Suprapubic skin (tissue), 4 donors: ENCODE data around the gene ZC3HAV1. TPM values are rescaled to one million over a fixed set of nuclear protein-coding genes. Genes with fewer than 3 reads are reported as not detected.
"Not testable (repeated sequence)": the region's sequence is repeated elsewhere in the genome, so short reads cannot be mapped to it uniquely, and the experiment has no call there.

ENCODE experiments used
- DNase-seq, 2 donors: peaks; one replicate each; pipeline ENCODE4 v3.0.0-alpha.2; 2019; ENCODE audit warnings: low spot score in 2 of 2
- H3K27ac ChIP-seq: fragments of 200-600 bp; sonication (generic); one replicate; pipeline ENCODE4 v1.5.1; 2019
- H3K27me3 ChIP-seq: fragments of 200-600 bp; sonication (generic); one replicate; pipeline ENCODE4 v1.5.1; 2019
- H3K36me3 ChIP-seq: fragments of 200-600 bp; sonication (generic); one replicate; pipeline ENCODE4 v1.5.1; 2019
- H3K4me1 ChIP-seq: fragments of 200-600 bp; sonication (generic); one replicate; pipeline ENCODE4 v1.5.1; 2019
- H3K4me3 ChIP-seq: fragments of 200-600 bp; sonication (generic); one replicate; pipeline ENCODE4 v1.5.1; 2019; ENCODE audit warnings: mild to moderate bottlenecking
- H3K9me3 ChIP-seq: fragments of 200-600 bp; sonication (generic); one replicate; pipeline ENCODE4 v1.5.1; 2019
- EP300 ChIP-seq: sonication (generic); formaldehyde crosslinking; IDR thresholded peaks from one replicate; pipeline ENCODE4 v1.6.1; 2017; ENCODE audit warnings: antibody characterized with exemption
- POLR2A ChIP-seq, 2 donors: fragments of 450-650 bp; IDR thresholded peaks; one replicate each; pipeline ENCODE4 v1.6.1; 2017; ENCODE audit warnings: antibody characterized with exemption in 2 of 2, mild to moderate bottlenecking in 2 of 2, moderate library complexity in 2 of 2
- POLR2AphosphoS5 ChIP-seq, 3 donors: sonication (generic); formaldehyde crosslinking; IDR thresholded peaks; one replicate each; pipeline ENCODE4 v1.6.1; 2017; ENCODE audit warnings: antibody characterized with exemption in 3 of 3
- WGBS: methylation state at CpG from one replicate; pipeline ENCODE4 v1.1.5; 2018; 5-methylcytosine and 5-hydroxymethylcytosine counted together
- total RNA-seq, 4 donors: library from RNA; depleted of rRNA; stranded (reverse); fragments of >200 nt; gene quantifications; one replicate each; pipeline ENCODE4 v1.1.0, GENCODE V29; 2016
- TF ChIP-seq, protein P1 (sequence below), 2 donors: fragments of 200-600 bp in 1 of 2; fragments of 450-650 bp in 1 of 2; sonication (generic) in 1 of 2; IDR thresholded peaks; one replicate each; pipeline ENCODE4 v1.5.1; 2016 to 2019; ENCODE audit warnings: antibody characterized with exemption in 2 of 2, mild to moderate bottlenecking in 1 of 2, moderate library complexity in 1 of 2

Gene ZC3HAV1
- total RNA-seq, 4 donors from 2014 or later = 27.0 to 34.4 (median 29.8) TPM

DNA sequence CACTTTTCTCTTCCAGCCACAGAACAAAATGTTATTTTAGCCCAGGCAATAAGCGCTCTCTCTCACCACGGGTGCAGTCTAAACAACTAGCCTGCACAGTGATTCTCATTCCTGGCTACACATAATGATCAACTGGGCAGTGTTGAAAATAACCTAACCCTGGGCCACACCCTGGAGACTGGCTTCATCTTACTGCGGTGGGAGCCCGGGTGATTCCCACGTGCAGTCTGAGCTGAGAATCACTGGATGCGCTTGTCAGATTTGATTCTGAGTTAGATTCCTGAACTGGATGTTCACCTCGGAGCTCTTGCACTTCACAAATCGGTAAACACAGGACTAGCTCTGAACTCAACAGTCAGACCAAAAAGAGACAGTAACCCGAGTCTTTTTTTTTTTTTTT is 14.9 kb downstream of the ZC3HAV1 start:
- DNase-seq = no peak
- TF ChIP-seq POLR2A (IDR thresholded peaks at IDR 0.05) = no peak
- TF ChIP-seq, protein P1, sequence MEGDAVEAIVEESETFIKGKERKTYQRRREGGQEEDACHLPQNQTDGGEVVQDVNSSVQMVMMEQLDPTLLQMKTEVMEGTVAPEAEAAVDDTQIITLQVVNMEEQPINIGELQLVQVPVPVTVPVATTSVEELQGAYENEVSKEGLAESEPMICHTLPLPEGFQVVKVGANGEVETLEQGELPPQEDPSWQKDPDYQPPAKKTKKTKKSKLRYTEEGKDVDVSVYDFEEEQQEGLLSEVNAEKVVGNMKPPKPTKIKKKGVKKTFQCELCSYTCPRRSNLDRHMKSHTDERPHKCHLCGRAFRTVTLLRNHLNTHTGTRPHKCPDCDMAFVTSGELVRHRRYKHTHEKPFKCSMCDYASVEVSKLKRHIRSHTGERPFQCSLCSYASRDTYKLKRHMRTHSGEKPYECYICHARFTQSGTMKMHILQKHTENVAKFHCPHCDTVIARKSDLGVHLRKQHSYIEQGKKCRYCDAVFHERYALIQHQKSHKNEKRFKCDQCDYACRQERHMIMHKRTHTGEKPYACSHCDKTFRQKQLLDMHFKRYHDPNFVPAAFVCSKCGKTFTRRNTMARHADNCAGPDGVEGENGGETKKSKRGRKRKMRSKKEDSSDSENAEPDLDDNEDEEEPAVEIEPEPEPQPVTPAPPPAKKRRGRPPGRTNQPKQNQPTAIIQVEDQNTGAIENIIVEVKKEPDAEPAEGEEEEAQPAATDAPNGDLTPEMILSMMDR (IDR thresholded peaks at IDR 0.05) = no peak
- Histone ChIP-seq H3K4me1 (peaks cover 20% of the 10 kb centered on the region), H3K36me3 (peaks cover under 1% of the 10 kb centered on the region), H3K4me3 (no peak overlapping the region), H3K9me3 (no peaks in the 10 kb centered on the region), H3K27ac (peak overlapping the region; percentile 18), H3K27me3 (no peaks in the 10 kb centered on the region)
- 56% methylated on average over 9 of the region's 9 CpGs for WGBS

GRCh38 chr7:139094030-139094429 is 15.5 kb downstream of the ZC3HAV1 start:
- Histone ChIP-seq H3K27ac (no peak overlapping the region), H3K4me3 (no peak overlapping the region), H3K9me3 (no peaks in the 10 kb centered on the region), H3K4me1 (peaks cover 15% of the 10 kb centered on the region), H3K36me3 (peaks cover 6% of the 10 kb centered on the region), H3K27me3 (no peaks in the 10 kb centered on the region)
- TF ChIP-seq POLR2A (IDR thresholded peaks at IDR 0.05) = no peak
- TF ChIP-seq EP300 = no peak
- TF ChIP-seq, protein P1 (IDR thresholded peaks at IDR 0.05) = no peak
- no peak for TF ChIP-seq POLR2AphosphoS5 (IDR thresholded peaks at IDR 0.05)
- no peak for DNase-seq
- 80% methylated on average over 3 of the region's 3 CpGs for WGBS

DNA sequence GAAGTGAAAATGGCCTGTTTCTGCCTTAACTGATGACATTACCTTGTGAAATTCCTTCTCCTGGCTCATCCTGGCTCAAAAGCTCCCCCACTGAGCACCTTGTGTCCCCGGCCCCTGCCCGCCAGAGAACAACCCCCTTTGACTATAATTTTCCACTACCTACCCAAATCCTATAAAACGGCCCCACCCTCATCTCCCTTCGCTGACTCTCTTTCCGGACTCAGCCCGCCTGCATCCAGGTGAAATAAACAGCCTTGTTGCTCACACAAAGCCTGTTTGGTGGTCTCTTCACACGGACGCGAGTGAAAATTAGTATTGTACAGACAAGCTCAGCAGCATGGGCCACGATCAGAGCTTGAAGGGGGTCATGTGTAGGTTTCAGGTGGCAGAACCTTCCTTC is 16.0 kb downstream of the ZC3HAV1 start:
- not testable (repeated sequence) for H3K27ac ChIP-seq, H3K27me3 ChIP-seq, H3K9me3 ChIP-seq, DNase-seq, H3K4me3 ChIP-seq
- 89% methylated on average over 10 of the region's 10 CpGs for WGBS
- Histone ChIP-seq H3K4me1 (peaks cover 14% of the 10 kb centered on the region), H3K36me3 (peaks cover 11% of the 10 kb centered on the region)

GRCh38 chr7:139092090-139092796 is 17.3 kb downstream of the ZC3HAV1 start:
- no peak for DNase-seq
- H3K4me3 ChIP-seq = no peak overlapping the region
- no peaks in the 10 kb centered on the region for H3K9me3 ChIP-seq
- 80% methylated on average over 9 of the region's 9 CpGs for WGBS
- H3K27me3 ChIP-seq = no peaks in the 10 kb centered on the region
- H3K36me3 ChIP-seq = peaks cover 24% of the 10 kb centered on the region
- TF ChIP-seq POLR2A (IDR thresholded peaks at IDR 0.05) (no peak), EP300 (no peak), POLR2AphosphoS5 (IDR thresholded peaks at IDR 0.05) (no peak)
- TF ChIP-seq, protein P1 (IDR thresholded peaks at IDR 0.05) = no peak
- H3K27ac ChIP-seq = no peak overlapping the region
- H3K4me1 ChIP-seq = peaks cover 14% of the 10 kb centered on the region

DNA sequence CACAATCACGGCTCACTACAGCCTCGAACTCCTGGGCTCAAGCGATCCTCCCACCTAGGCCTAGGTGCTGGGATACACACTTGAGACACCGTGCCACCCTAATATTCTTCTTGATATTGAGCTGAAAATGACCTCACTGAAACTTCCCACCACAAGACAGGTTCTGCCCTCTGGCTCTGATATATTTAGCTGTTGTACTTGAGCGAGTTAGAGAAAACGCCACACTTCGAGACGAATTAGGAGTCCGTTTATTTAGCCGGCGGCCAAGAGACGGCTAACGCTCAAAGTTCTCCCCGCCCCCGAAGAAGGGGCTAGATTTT is 17.9 kb downstream of the ZC3HAV1 start:
- H3K9me3 ChIP-seq = no peaks in the 10 kb centered on the region
- WGBS = 93% methylated on average over 15 of the region's 15 CpGs
- H3K36me3 ChIP-seq = peaks cover 30% of the 10 kb centered on the region
- no peak overlapping the region for H3K27ac ChIP-seq
- no peaks in the 10 kb centered on the region for H3K27me3 ChIP-seq
- peaks cover 14% of the 10 kb centered on the region for H3K4me1 ChIP-seq
- DNase-seq = no peak
- H3K4me3 ChIP-seq = no peak overlapping the region
- TF ChIP-seq POLR2A (IDR thresholded peaks at IDR 0.05) = no peak
- no peak for TF ChIP-seq POLR2AphosphoS5 (IDR thresholded peaks at IDR 0.05)
- TF ChIP-seq EP300 = no peak
- TF ChIP-seq, protein P1 (IDR thresholded peaks at IDR 0.05) = no peak

- TF ChIP-seq, protein P1 (IDR thresholded peaks at IDR 0.05) = no peak
- TF ChIP-seq POLR2AphosphoS5 (IDR thresholded peaks at IDR 0.05) (no peak), EP300 (no peak), POLR2A (IDR thresholded peaks at IDR 0.05) (no peak)
- Histone ChIP-seq H3K27ac (no peak overlapping the region), H3K27me3 (no peaks in the 10 kb centered on the region), H3K36me3 (peaks cover 55% of the 10 kb centered on the region), H3K4me1 (peaks cover 6% of the 10 kb centered on the region), H3K4me3 (no peak overlapping the region), H3K9me3 (no peaks in the 10 kb centered on the region)
- 91% methylated on average over 2 of the region's 2 CpGs for WGBS
- no peak for DNase-seq
Observed at GRCh38 chr7:139089118-139089517, 20.4 kb downstream of the ZC3HAV1 start.
